GM21717 (cell line): Measurements from ENCODE around the gene ZNF516.

Experiments used
- ATAC-seq: cut with Tn5 transposase; IDR thresholded peaks from one replicate; pipeline ENCODE4 v1.9.1; 2021; ENCODE audit warnings: mild to moderate bottlenecking, moderate library complexity; ENCODE audit not compliant: unreplicated experiment

The ZNF516 gene

DNA sequence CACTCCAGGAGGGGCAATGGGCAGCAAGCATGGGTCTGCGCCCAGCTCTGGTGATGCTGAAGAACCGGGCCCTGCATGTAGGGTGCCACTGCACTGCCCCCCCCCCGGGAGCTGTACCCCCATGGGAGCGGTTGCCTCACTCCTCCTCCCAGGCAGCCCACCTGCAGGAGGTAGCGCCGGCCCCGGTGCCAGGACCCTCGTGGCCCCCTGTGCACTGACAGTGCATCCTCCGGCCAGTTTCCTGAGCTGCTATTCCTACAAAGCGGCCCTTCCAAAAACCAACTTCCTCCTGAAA, 109.4 kb downstream of the ZNF516 start:
- ATAC-seq: no peak

- no peak for ATAC-seq
Measured at GRCh38 chr18:76384861-76385680, 110.0 kb downstream of the ZNF516 start.

GRCh38 chr18:76384114-76384790, 110.8 kb downstream of the ZNF516 start:
- no peak for ATAC-seq

DNA sequence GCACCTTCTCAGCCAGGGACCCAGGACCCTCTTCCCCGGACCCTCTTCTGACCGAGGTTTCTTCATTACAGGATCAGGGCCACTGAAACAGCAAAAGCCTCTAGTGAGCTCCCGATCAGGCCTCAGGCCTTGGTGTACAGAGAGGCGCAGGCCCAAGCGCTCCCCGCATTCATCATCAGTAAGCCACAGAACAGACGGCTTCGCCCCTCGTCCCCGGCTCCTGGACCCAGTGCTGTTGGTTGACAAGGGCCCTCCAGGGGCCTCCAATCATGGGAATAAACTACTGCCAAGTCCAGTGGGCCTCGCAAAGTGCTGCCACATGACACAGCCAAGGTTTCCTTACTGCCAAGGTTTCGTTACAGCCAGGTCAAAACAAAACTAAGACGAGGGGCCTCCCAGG, 111.4 kb downstream of the ZNF516 start:
- ATAC-seq: no peak

GRCh38 chr18:76382275-76382674, 112.8 kb downstream of the ZNF516 start:
- no peak for ATAC-seq

GRCh38 chr18:76380791-76381405, 114.1 kb downstream of the ZNF516 start:
- no peak for ATAC-seq

- no peak for ATAC-seq
Measured at GRCh38 chr18:76380127-76380729, 114.8 kb downstream of the ZNF516 start.

DNA sequence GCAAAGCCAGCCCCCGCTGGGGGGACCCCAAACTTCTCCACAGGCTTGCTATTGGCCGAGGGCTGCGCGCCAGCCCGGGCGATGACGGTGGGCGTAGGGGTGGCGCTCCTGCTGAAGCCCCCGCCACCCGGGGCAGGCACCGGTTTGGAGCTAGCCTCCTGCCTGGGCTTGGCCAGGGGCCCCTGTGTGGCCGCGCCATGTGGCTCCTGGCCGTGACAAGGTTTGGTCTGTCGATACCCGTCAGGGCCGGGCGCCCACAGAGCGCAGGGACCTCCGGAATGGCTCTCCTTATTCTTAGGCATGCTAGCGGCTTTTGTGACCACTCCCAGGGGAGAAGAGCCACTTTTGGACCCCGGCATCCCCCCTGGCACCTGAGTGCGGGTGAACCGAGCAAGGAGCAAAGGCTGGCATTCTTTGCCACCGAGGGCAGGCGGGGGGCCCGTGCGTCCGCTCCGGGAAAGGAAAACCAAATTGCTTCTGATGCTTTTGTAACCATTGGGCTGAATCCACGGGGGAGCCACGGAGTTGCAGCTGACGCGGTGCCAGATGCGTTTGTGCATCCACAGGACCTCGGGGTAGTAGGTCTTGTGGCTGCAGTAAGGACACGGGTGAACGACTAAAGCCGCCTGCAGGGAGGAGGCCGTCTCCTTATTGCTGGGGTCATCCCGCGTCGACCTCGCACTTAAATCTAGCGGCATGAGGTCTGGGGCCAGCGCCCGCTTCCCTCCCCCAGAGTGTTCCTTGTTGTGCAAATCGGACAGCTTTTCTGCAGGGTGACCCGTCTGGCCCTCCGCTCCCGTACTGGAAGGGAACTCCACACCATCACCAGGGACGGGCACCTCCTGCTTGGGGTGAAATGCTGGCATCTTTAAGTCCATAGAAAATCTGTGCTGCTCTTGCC, 115.6 kb downstream of the ZNF516 start:
- ATAC-seq: no peak

GRCh38 chr18:76378526-76379215, 116.4 kb downstream of the ZNF516 start:
- ATAC-seq: no peak

DNA sequence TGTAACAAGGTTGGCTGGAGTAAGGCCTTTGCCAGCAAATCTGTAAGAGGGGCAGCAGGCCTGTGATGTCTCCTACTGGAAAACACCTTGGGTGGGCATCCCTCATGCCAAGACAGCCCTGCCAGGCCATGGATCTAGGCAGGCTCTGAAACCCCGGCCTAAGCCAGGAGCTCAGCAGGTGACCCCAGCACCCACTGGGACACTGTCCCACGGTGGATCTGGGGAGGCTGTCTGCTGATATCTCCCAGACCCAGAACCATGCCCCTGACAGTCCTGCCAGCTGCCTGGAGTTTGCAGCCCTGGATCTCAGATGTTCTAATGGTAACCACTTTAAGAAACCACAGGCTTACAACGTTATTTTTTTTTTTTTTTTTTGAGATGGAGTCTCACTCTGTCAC, 117.7 kb downstream of the ZNF516 start:
- no peak for ATAC-seq

- ATAC-seq: no peak
Measured at GRCh38 chr18:76376668-76377358, 118.2 kb downstream of the ZNF516 start.

GRCh38 chr18:76376225-76376624, 118.8 kb downstream of the ZNF516 start:
- no peak for ATAC-seq

DNA sequence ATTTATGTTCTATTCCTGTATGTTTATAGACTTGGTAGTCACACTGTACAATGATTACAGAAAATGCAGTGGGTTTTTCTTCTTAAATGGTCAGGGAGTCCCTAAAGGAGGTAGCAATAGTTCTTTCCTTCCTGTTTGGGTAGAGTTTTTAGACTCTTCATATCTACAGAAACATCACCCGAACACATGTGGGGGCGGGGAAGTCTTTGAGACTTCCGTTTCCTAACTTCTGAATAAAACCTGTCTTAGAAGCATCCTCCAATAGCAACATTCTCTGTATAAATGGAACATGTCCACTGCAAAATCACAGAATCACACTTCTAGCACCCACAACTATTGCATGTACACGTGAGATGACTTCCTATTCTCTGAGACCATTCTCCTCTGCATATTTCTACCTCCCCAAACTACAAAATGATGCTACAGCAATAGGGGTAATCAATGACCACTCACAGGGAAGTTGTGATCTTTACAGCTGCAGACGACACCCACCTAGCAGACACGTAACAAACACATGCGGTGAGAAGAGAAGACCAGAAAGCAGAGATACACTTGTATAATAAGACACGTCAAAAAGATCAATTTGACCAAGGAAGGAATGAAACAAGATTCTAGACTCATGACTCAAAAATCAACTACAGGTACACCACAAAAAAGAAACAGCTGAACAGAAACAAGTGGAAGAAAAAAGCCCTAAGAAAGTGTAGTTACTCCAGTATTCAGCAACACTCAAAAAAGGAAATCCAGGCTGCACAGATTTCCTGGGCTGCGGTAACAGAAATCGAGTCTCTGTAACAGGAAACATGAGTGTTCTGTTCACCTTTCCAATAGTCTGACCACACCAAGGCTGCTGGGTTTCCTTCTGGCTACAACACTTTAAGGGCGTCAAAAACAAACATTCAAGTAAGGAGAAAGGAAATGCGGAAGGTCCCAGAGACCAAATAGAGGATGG, 120.4 kb downstream of the ZNF516 start:
- ATAC-seq: no peak

- ATAC-seq: no peak
Measured at GRCh38 chr18:76373297-76373696, 121.7 kb downstream of the ZNF516 start.

- no peak for ATAC-seq
Measured at GRCh38 chr18:76371301-76372203, 123.5 kb downstream of the ZNF516 start.

DNA sequence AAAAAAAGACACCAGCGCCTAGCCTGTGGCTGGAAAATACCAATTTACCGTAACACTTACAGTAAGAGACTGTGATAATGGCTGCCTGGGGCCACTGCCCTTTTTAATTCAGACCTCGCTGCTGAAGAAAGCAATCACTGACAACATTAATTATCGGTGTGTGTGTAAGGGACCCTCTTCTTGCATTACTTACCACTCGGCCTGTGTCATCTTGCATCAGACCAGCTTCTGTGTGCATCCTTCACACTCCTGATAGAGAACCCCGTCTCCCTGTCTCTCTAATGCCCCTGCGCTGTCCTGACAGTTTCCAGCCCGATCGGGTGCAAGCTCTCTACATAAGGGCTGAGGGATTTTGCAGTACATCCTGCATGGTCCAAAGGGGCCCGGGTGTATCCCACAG, 124.4 kb downstream of the ZNF516 start:
- no peak for ATAC-seq

- ATAC-seq: no peak
Measured at GRCh38 chr18:76370201-76370600, 124.8 kb downstream of the ZNF516 start.
